Hypothalamus (tissue), 51 donors: Measurements from ENCODE around the gene ADCK1.
"Not testable (repeated sequence)": the region's sequence is repeated elsewhere in the genome, so short reads cannot be mapped to it uniquely, and the experiment has no call there.

Experiments used
- DNase-seq, 51 donors: peaks; one replicate each; lab custom pipeline; 2025; lab: John Stamatoyannopoulos, UW

ADCK1 gene

GRCh38 chr14:77862154-77862786 lies 62.4 kb downstream of the ADCK1 start:
- DNase-seq: peak in 50 of 51 donors; percentile 12 to 95 (median 66)

DNA sequence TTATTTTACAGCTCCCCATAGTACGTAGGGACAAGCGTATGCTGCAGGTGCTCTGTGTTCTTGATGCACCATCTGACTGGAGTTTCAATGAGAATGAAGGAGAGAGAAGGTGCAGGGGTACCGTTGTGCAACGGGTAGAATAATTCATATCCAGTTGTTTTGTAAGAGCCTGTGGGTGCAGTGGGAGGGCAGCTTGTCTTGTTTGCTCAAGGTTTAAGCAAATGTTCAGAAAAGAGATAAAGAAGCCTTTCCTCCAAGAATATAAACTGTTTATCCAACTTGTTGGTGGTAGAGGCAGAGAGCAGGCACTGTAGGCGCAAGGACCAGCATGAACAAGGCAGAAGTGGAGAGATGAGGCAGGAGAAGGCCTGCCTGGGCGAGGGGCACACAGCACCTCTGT lies 64.2 kb downstream of the ADCK1 start:
- no peak for DNase-seq

DNA sequence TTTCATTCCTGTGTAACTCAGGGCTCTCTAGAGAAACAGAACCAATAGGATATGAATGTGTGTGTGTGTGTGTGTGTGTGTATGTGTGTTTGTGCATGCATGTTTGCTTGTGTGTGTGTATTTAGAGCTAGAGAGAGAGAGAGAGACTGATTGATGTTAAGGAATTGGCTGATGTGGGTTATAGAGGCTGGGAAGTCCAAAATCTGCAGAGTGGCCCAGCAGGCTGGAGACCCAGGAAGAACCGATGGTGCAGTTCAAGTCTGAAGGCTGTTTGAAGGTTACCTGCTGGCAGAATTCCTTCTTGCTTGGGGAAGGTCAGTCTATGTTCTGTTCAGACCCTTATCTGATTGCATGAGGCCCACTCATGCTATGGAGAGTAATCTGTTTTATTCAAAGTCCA lies 64.7 kb downstream of the ADCK1 start:
- no peak for DNase-seq

- no peak for DNase-seq
Measured at GRCh38 chr14:77865455-77865854, 65.5 kb downstream of the ADCK1 start.

DNA sequence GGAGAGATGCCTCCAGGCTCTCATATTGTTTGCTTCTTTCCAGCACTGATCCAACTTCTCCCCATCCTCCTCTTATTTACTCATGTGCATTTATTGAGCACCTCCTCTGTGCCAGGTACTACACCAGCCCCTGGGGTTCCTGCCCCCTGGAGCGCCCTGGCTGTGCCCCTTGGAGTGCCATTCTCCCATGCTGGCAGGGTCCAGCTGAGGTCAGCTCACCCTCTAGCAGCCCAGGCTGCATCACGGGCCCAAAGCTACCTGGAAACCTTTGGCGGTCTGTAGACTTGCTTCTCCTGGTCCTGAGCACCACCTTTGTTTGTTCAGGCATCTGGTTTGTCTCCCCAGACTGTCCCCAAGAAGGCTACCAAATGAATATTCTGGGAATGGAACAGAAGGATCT lies 67.0 kb downstream of the ADCK1 start:
- DNase-seq: no peak

- DNase-seq: no peak
Measured at GRCh38 chr14:77867476-77867875, 67.6 kb downstream of the ADCK1 start.

GRCh38 chr14:77868552-77869285 lies 68.8 kb downstream of the ADCK1 start:
- DNase-seq: no peak

- no peak for DNase-seq
Measured at GRCh38 chr14:77869340-77869739, 69.4 kb downstream of the ADCK1 start.

GRCh38 chr14:77870646-77871045 lies 70.7 kb downstream of the ADCK1 start:
- DNase-seq: no peak

DNA sequence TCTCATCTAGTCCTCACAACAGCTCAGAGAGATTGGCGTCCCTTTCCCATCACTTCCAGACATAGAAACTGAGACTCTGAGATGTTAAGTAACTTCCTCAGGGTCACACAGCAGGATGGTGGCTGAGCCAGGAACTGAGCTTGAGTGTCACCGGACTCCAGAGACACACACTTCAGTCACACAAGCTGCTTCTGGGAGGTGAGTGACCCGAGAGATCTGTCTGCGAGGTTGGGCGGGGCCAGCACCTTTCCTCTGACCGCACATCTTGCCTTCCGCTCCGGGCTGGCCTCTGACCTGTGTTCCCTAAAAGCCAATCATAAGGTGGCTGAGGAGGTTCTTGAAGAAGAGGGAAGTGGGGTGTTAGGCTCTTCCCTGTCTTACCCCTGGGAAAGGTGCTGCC lies 72.2 kb downstream of the ADCK1 start:
- no peak for DNase-seq

DNA sequence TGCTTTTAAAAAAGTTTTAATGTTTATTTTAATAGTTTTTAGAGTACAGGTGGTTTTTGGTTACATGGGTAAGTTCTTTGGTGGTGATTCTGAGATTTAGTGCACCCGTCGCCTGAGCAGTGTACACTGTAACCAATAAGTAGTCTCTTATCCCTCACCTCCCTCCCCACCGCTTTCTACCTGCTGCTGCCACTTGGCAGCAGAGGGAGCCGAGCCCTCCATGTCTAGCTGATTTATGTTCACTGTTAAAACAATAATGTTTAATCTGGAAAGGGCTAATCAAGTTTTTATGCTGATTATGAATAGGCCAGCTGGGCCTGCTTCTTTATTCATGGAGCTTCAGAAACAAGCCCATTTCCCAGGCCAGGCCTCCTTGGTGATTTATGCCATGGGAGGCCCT lies 73.1 kb downstream of the ADCK1 start:
- DNase-seq: no peak

GRCh38 chr14:77878783-77879182 lies 78.9 kb downstream of the ADCK1 start:
- peak in 1 of 51 donors; percentile 7 for DNase-seq

DNA sequence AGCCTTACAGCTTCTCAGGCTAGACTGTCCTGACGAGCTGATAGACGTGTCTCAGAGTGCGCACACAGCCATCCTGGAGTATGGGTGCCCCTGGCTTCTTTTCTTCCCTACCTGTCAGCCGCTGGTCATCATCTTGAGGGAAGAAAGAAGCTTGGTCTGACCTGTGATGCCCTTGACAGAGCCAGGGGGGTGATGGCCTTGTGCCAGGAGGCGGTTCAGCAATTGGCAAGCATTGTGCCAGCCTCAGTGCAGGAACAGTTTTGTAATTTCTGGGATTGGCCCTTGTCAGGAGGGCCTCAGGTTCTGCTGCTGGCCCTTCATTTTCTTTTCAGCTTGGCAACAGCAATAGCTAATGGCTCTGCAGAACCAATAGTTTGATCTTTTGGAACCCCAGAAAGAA lies 80.1 kb downstream of the ADCK1 start:
- DNase-seq: no peak

DNA sequence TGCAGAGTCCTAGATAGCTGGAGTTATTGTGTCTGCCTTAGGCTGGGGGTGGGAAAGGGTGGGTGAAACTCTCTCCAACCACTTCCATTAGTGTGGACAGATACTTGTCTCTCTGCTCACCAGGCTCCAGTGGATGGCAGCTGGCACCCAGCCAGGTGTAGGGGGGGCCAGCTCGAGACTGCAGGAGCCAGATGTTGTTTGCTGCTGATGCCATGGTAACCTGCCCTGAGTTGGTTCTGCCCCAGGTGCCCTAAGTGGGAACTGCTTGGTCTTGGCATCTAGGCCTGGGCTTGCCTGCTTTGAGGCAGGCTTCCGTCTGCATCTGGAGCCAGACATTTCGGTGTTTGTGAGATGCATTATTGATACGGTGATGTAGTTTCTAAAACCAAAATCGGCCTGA lies 82.2 kb downstream of the ADCK1 start:
- DNase-seq: peak in 36 of 51 donors; percentile 5 to 66 (median 33)

- DNase-seq: no peak
Measured at GRCh38 chr14:77882636-77883035, 82.7 kb downstream of the ADCK1 start.

DNA sequence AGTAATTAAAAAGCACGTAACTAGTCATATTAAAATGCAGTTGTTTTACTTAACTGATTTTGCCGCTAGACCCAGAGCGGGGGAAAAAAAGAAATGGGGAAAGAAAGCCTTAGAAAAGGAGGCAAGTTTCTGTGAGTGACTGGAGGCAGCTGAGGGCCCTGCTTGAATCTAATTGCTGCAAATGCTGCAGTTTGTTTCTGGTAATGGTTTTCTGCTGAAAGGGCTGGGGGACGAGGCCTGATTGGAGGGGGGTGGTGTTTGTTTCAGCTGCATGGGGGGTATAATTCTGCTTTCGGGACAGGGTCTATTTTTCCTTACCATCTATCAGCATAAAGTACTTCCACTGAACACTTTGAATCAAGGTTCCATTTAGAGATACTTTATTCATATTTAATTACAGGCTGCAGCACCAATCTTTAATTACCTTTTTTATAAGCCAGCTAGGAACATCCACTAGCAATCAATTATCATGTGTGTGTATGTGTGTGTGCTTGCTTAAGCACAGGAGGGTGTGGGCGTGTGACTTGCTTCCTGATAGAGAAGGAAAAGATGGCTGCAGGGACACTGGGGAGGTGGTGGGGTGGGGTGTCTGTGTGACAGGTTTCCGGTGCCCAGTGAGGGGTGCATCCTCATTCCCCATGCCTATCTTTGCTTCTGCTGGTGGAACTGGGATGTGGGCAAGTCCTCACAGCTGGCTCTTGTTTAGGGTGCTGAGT lies 83.4 kb downstream of the ADCK1 start:
- peak in 1 of 51 donors; percentile 32 for DNase-seq

GRCh38 chr14:77883847-77884238 lies 83.9 kb downstream of the ADCK1 start:
- DNase-seq: peak in 12 of 51 donors; percentile 3 to 29 (median 16)

DNA sequence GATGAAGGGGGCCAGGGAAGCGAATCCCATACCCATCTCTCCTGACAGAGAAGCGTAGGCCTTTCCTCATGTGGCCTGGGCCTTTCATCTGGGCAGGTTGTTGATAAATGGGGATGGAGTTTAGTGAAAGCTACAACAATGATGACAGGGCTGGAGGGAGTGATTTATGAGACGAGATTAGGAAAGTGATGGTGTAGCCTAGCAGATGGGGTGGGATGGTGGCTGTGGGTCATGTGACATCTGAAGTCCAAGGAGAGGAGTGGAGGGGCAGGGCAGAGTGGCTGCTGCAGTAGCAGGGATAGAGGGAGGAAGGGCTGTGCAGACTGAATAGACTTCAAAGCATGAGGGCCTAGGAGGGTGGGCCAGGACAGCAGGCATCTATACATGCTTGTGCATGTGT lies 85.5 kb downstream of the ADCK1 start:
- no peak for DNase-seq

DNA sequence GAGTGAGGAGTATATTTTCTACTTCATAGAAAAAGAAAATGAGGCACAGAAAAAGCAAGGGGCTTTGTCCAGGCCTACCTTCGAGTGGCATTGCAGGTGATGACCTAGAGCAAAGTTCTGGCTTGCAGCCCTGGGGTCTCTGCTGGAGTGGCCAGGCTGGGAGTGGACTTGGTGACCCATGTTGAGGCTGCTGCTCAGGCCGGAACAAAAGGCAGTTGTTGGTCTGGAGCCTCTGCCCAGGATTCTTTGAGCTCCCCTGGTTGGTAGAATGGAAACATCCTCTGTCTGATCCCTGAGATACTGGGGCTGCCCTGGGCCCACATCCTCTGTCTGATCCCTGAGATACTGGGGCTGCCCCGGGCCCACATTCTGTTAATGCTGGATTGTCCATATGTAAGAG lies 86.1 kb downstream of the ADCK1 start:
- DNase-seq: peak in 1 of 51 donors; percentile 4

- not testable (repeated sequence) for DNase-seq
Measured at GRCh38 chr14:77888903-77889302, 89.0 kb downstream of the ADCK1 start.

GRCh38 chr14:77889971-77890442 lies 90.1 kb downstream of the ADCK1 start:
- DNase-seq: peak in 2 of 51 donors; percentile 4 to 47

- peak in 1 of 51 donors; percentile 11 for DNase-seq
Measured at GRCh38 chr14:77890873-77891272, 91.0 kb downstream of the ADCK1 start.
